HepG2 (cell line): Measurements from ENCODE around the gene UNC79.

Experiments used
- POLR2A ChIP-seq, 2 experiments: IDR thresholded peaks; 2 replicates each; pipeline ENCODE4 v1.6.1; 2011; ENCODE audit warnings: low read depth in 2 of 2, low read length in 2 of 2, mild to moderate bottlenecking in 1 of 2, moderate library complexity in 1 of 2; ENCODE audit not compliant: insufficient read depth in 1 of 2
- POLR2AphosphoS5 ChIP-seq: IDR thresholded peaks from 2 replicates; pipeline ENCODE4 v1.6.1; 2012; ENCODE audit warnings: low read depth, low read length
- SRSF4 ChIP-seq: fragments of 200-400 bp; formaldehyde crosslinking; IDR thresholded peaks from one replicate; pipeline ENCODE4 v1.6.1; 2018; ENCODE audit warnings: mild to moderate bottlenecking, low read depth, low read length, moderate library complexity; ENCODE audit not compliant: poor library complexity, severe bottlenecking

- TF ChIP-seq SRSF4 (no peak), POLR2A (IDR thresholded peaks at IDR 0.05; ENCODE audit: insufficient read depth in 1 of 2, low read depth in 2 of 2, low read length in 2 of 2) (no peak), POLR2AphosphoS5 (no peak)
These were observed 318.3 kb downstream of the UNC79 start for GRCh38 chr14:93749076-93749420.
